Measurements from ENCODE around the gene PRKCH.

Gene PRKCH

GRCh38 chr14:61540931-61541330 lies 219.6 kb downstream of the PRKCH start:
- DNase-seq (ENCODE audit: low read depth in 4 of 4, low spot score in 1 of 4), result no peak

- DNase-seq (ENCODE audit: low read depth in 4 of 4, low spot score in 1 of 4), result no peak
These were observed 221.7 kb downstream of the PRKCH start for GRCh38 chr14:61542848-61543790.

GRCh38 chr14:61543946-61544345 lies 222.6 kb downstream of the PRKCH start:
- DNase-seq (ENCODE audit: low read depth in 4 of 4, low spot score in 1 of 4), result no peak

- DNase-seq (ENCODE audit: low read depth in 4 of 4, low spot score in 1 of 4), result no peak
These were observed 223.3 kb downstream of the PRKCH start for GRCh38 chr14:61544448-61545330.

- no peak for DNase-seq (ENCODE audit: low read depth in 4 of 4, low spot score in 1 of 4)
These were observed 224.5 kb downstream of the PRKCH start for GRCh38 chr14:61545726-61546455.

GRCh38 chr14:61547186-61548069 lies 226.0 kb downstream of the PRKCH start:
- no peak for DNase-seq (ENCODE audit: low read depth in 4 of 4, low spot score in 1 of 4)

- no peak for DNase-seq (ENCODE audit: low read depth in 4 of 4, low spot score in 1 of 4)
These were observed 228.0 kb downstream of the PRKCH start for GRCh38 chr14:61549425-61549824.

- no peak for DNase-seq (ENCODE audit: low read depth in 4 of 4, low spot score in 1 of 4)
These were observed 230.0 kb downstream of the PRKCH start for GRCh38 chr14:61551384-61551783.

GRCh38 chr14:61552241-61552640 lies 230.9 kb downstream of the PRKCH start:
- no peak for DNase-seq (ENCODE audit: low read depth in 4 of 4, low spot score in 1 of 4)

- DNase-seq (ENCODE audit: low read depth in 4 of 4, low spot score in 1 of 4), result no peak
These were observed 232.6 kb downstream of the PRKCH start for GRCh38 chr14:61553730-61554641.

- DNase-seq (ENCODE audit: low read depth in 4 of 4, low spot score in 1 of 4), result no peak
These were observed 233.9 kb downstream of the PRKCH start for GRCh38 chr14:61555056-61555838.

- no peak for DNase-seq (ENCODE audit: low read depth in 4 of 4, low spot score in 1 of 4)
These were observed 235.1 kb downstream of the PRKCH start for GRCh38 chr14:61556455-61556854.

- no peak for DNase-seq (ENCODE audit: low read depth in 4 of 4, low spot score in 1 of 4)
These were observed 235.9 kb downstream of the PRKCH start for GRCh38 chr14:61557262-61557661.

GRCh38 chr14:61557854-61558253 lies 236.5 kb downstream of the PRKCH start:
- no peak for DNase-seq (ENCODE audit: low read depth in 4 of 4, low spot score in 1 of 4)

- DNase-seq (ENCODE audit: low read depth in 4 of 4, low spot score in 1 of 4), result no peak
These were observed 236.9 kb downstream of the PRKCH start for GRCh38 chr14:61558271-61558670.

GRCh38 chr14:61559641-61560201 lies 238.3 kb downstream of the PRKCH start:
- DNase-seq (ENCODE audit: low read depth in 4 of 4, low spot score in 1 of 4), result no peak

GRCh38 chr14:61560323-61560722 lies 238.9 kb downstream of the PRKCH start:
- no peak for DNase-seq (ENCODE audit: low read depth in 4 of 4, low spot score in 1 of 4)

GRCh38 chr14:61561104-61561503 lies 239.7 kb downstream of the PRKCH start:
- no peak for DNase-seq (ENCODE audit: low read depth in 4 of 4, low spot score in 1 of 4)
